Kidney (tissue), 14 donors: Measurements from ENCODE around the gene CKS1B. TPM values are rescaled to one million over a fixed set of nuclear protein-coding genes. Genes with fewer than 3 reads are reported as not detected.

Source experiments
- DNase-seq, 5 donors: peaks; one replicate each; pipeline ENCODE4 v3.0.0-alpha.2; 2013 to 2020
- FAIRE-seq: peaks from 2 replicates; lab custom pipeline; 2012; peaks lifted over from hg19 to GRCh38; lab: Jason Lieb, UNC
- H3K27ac ChIP-seq, 2 donors: one replicate each; pipeline ENCODE4 v1.7.0; 2013; ENCODE audit warnings: low read depth in 2 of 2, low read length in 2 of 2, inconsistent platforms in 1 of 2
- H3K27me3 ChIP-seq: one replicate; pipeline ENCODE4 v1.7.1; 2013; ENCODE audit warnings: low read length, inconsistent platforms; ENCODE audit not compliant: control insufficient read depth, insufficient read depth
- H3K36me3 ChIP-seq, 3 donors: one replicate each; pipeline versions ENCODE4 v1.7.0 to v1.7.1; 2013; ENCODE audit warnings: low read length in 3 of 3, control low read depth in 1 of 3, inconsistent platforms in 1 of 3; ENCODE audit not compliant: insufficient read depth in 3 of 3, control insufficient read depth in 2 of 3
- H3K4me1 ChIP-seq, 3 donors: one replicate each; pipeline versions ENCODE4 v1.7.0 to v1.7.1; 2013; ENCODE audit warnings: low read length in 3 of 3, inconsistent platforms in 1 of 3, low read depth in 1 of 3; ENCODE audit not compliant: control insufficient read depth in 2 of 3, insufficient read depth in 2 of 3
- H3K4me3 ChIP-seq, 3 donors: one replicate each; pipeline versions ENCODE4 v1.7.0 to v1.8.1; 2013; ENCODE audit warnings: low read length in 3 of 3, control low read depth in 1 of 3, inconsistent platforms in 1 of 3
- H3K9ac ChIP-seq, 3 donors: one replicate each; pipeline versions ENCODE4 v1.7.0 to v1.7.1; 2013; ENCODE audit warnings: low read length in 3 of 3, control low read depth in 1 of 3, inconsistent platforms in 1 of 3
- H3K9me3 ChIP-seq, 3 donors: one replicate each; pipeline versions ENCODE4 v1.7.0 to v1.7.1; 2013; ENCODE audit warnings: low read length in 3 of 3, control low read depth in 1 of 3, inconsistent platforms in 1 of 3; ENCODE audit not compliant: control insufficient read depth in 2 of 3, insufficient read depth in 1 of 3
- CTCF ChIP-seq: IDR thresholded peaks from 3 replicates; pipeline ENCODE4 v1.5.1; 2012; ENCODE audit warnings: mild to moderate bottlenecking, moderate library complexity, borderline replicate concordance; ENCODE audit not compliant: insufficient read depth; ENCODE audit errors: extremely low read depth
- intact Hi-C: fragments of 100-400 bp; cut with DNase I; formaldehyde crosslinking; loops from one replicate; pipeline ENCODE4 v1.11.1; 2022
- polyA plus RNA-seq: library from polyadenylated mRNA; stranded (reverse); fragments of 350-450 nt; fragmentation: Illumina TruSeq; extraction: RNeasy Lipid Tissue Mini Kit (QIAGEN cat#74804); gene quantifications from one replicate; pipeline ENCODE4 v1.2.3, GENCODE V29; 2014; ENCODE audit warnings: low read depth, low replicate concordance; ENCODE audit not compliant: insufficient read depth
- total RNA-seq: library from RNA; stranded (reverse); fragmentation: NEBNext Ultra II Directional; extraction: Animal tissue kit (Norgen Biotek cat#: 25700); gene quantifications from one replicate; pipeline ENCODE4 v1.2.1, GENCODE V29; 2021
- donor health status: control.
- donor health status: control.
- donor health status: control.
- donor health status: control.
- donor health status: control.
- donor health status: DM: yes; HTN: yes; CAD: no.
- donor health status: Normal renal cell carcinoma (clear cell type).

CKS1B gene
- total and polyA plus RNA-seq, 2 donors from 2014 or later = 23.1 to 43.1 TPM

GRCh38 chr1:154958036-154958435, 16.4 kb upstream of the CKS1B start:
- no peak for DNase-seq
- TF ChIP-seq CTCF = no peak
- Histone ChIP-seq H3K9ac (no peak overlapping the region), H3K9me3 (no peaks in the 10 kb centered on the region), H3K4me1 (peaks cover 4 to 36% (median 26%) of the 10 kb centered on the region in 3 donors), H3K27ac (no peak overlapping the region), H3K27me3 (no peaks in the 10 kb centered on the region), H3K4me3 (no peak overlapping the region), H3K36me3 (no peaks in the 10 kb centered on the region)
- FAIRE-seq = no peak
- intact Hi-C loops = no loop called here

GRCh38 chr1:154958681-154959425, 15.6 kb upstream of the CKS1B start:
- peaks cover 4 to 28% (median 18%) of the 10 kb centered on the region in 3 donors for H3K4me1 ChIP-seq
- intact Hi-C loops = no loop called here
- no peak for FAIRE-seq

GRCh38 chr1:154959426-154959780, 15.1 kb upstream of the CKS1B start:
- peaks cover 4 to 25% (median 14%) of the 10 kb centered on the region in 3 donors for H3K4me1 ChIP-seq
- peaks cover 0 to 8% (median 6%) of the 10 kb centered on the region in 3 donors for H3K36me3 ChIP-seq
- DNase-seq = peak in 2 of 5 donors; percentile 51 to 64
- no peaks in the 10 kb centered on the region for H3K9me3 ChIP-seq
- no peak overlapping the region for H3K27ac ChIP-seq
- no peak for TF ChIP-seq CTCF
- no peak for FAIRE-seq
- no peak overlapping the region for H3K9ac ChIP-seq
- no peak overlapping the region for H3K4me3 ChIP-seq
- no peaks in the 10 kb centered on the region for H3K27me3 ChIP-seq
- intact Hi-C loops = no loop called here

More at GRCh38 chr1:154958681-154959425, 15.6 kb upstream of the CKS1B start:
- Histone ChIP-seq H3K9me3 (no peaks in the 10 kb centered on the region), H3K27me3 (no peaks in the 10 kb centered on the region), H3K27ac (no peak overlapping the region), H3K36me3 (peaks cover 0 to 7% (median 5%) of the 10 kb centered on the region in 3 donors), H3K4me3 (no peak overlapping the region), H3K9ac (no peak overlapping the region)
- TF ChIP-seq CTCF = no peak
- DNase-seq = peak in 2 of 5 donors; percentile 50 to 71
